ENCODE results near the gene ANKRD65. TPM values are rescaled to one million over a fixed set of nuclear protein-coding genes. Genes with fewer than 3 reads are reported as not detected.
"Not testable (repeated sequence)": the region's sequence is repeated elsewhere in the genome, so short reads cannot be mapped to it uniquely, and the experiment has no call there.

Gene ANKRD65
- total RNA-seq, 1 donor from 2014 or later: 0.10 TPM

- DNase-seq (ENCODE audit: low read depth): no peak
Measured at GRCh38 chr1:1430992-1431844, 10.1 kb upstream of the ANKRD65 start.

GRCh38 chr1:1430114-1430982 lies 9.3 kb upstream of the ANKRD65 start:
- peak; percentile 16 for DNase-seq (ENCODE audit: low read depth)

- no peak for DNase-seq (ENCODE audit: low read depth)
Measured at GRCh38 chr1:1429671-1430073, 8.6 kb upstream of the ANKRD65 start.

- not testable (repeated sequence) for DNase-seq (ENCODE audit: low read depth)
Measured at GRCh38 chr1:1428967-1429366, 7.9 kb upstream of the ANKRD65 start.

GRCh38 chr1:1428174-1428573 lies 7.1 kb upstream of the ANKRD65 start:
- DNase-seq (ENCODE audit: low read depth): no peak

- DNase-seq (ENCODE audit: low read depth): no peak
Measured at GRCh38 chr1:1427820-1428148, 6.7 kb upstream of the ANKRD65 start.

GRCh38 chr1:1427106-1427819 lies 6.2 kb upstream of the ANKRD65 start:
- no peak for DNase-seq (ENCODE audit: low read depth)

GRCh38 chr1:1426496-1427105 lies 5.5 kb upstream of the ANKRD65 start:
- DNase-seq (ENCODE audit: low read depth): no peak

GRCh38 chr1:1425753-1426495 lies 4.8 kb upstream of the ANKRD65 start:
- no peak for DNase-seq (ENCODE audit: low read depth)

GRCh38 chr1:1425426-1425752 lies 4.3 kb upstream of the ANKRD65 start:
- no peak for DNase-seq (ENCODE audit: low read depth)

- no peak for DNase-seq (ENCODE audit: low read depth)
Measured at GRCh38 chr1:1424707-1425106, 3.6 kb upstream of the ANKRD65 start.

- DNase-seq (ENCODE audit: low read depth): no peak
Measured at GRCh38 chr1:1423245-1423597, 2.1 kb upstream of the ANKRD65 start.

GRCh38 chr1:1422465-1423244 lies 1.6 kb upstream of the ANKRD65 start:
- no peak for DNase-seq (ENCODE audit: low read depth)

- no peak for DNase-seq (ENCODE audit: low read depth)
Measured at GRCh38 chr1:1421907-1422464, 910 bp upstream of the ANKRD65 start.

- no peak for DNase-seq (ENCODE audit: low read depth)
Measured at GRCh38 chr1:1420654-1421141, 378 bp downstream of the ANKRD65 start.

- DNase-seq (ENCODE audit: low read depth): no peak
Measured at GRCh38 chr1:1419813-1420653, 1.0 kb downstream of the ANKRD65 start.

GRCh38 chr1:1419363-1419812 lies 1.7 kb downstream of the ANKRD65 start:
- no peak for DNase-seq (ENCODE audit: low read depth)

GRCh38 chr1:1418464-1419362 lies 2.4 kb downstream of the ANKRD65 start:
- DNase-seq (ENCODE audit: low read depth): no peak

Measured in renal cortical epithelial cell (primary cell).